ENCODE results near the gene FAIM2.

The FAIM2 gene

GRCh38 chr12:49854976-49855375 lies 48.7 kb downstream of the FAIM2 start:
- DNase-seq, result no peak

GRCh38 chr12:49853671-49854070 lies 50.0 kb downstream of the FAIM2 start:
- DNase-seq, result no peak

- no peak for DNase-seq
These were observed 56.5 kb downstream of the FAIM2 start for GRCh38 chr12:49847161-49847560.

GRCh38 chr12:49846032-49846431 lies 57.7 kb downstream of the FAIM2 start:
- DNase-seq, result no peak

GRCh38 chr12:49843876-49844437 lies 59.7 kb downstream of the FAIM2 start:
- no peak for DNase-seq

GRCh38 chr12:49843411-49843810 lies 60.3 kb downstream of the FAIM2 start:
- DNase-seq, result no peak

GRCh38 chr12:49842519-49843352 lies 61.0 kb downstream of the FAIM2 start, which contains the start of gene BCDIN3D:
BCDIN3D (minus strand) TSS chr12:49843106; CDS start chr12:49843087, 19 bp downstream.
- DNase-seq, result peak; percentile 96

GRCh38 chr12:49838973-49839633 lies 64.6 kb downstream of the FAIM2 start:
- DNase-seq, result peak; percentile 56

GRCh38 chr12:49832836-49833421 lies 70.8 kb downstream of the FAIM2 start:
- DNase-seq, result no peak

- no peak for DNase-seq
These were observed 72.0 kb downstream of the FAIM2 start for GRCh38 chr12:49831717-49832116.

- peak; percentile 96 for DNase-seq
These were observed 75.3 kb downstream of the FAIM2 start, which contains the start of gene NCKAP5L for GRCh38 chr12:49828133-49829091. NCKAP5L (minus strand) TSS chr12:49828413; CDS start chr12:49804044, 24,369 bp downstream.

- DNase-seq, result peak; percentile 75
These were observed 76.2 kb downstream of the FAIM2 start for GRCh38 chr12:49827401-49828099.

GRCh38 chr12:49827051-49827400 lies 76.7 kb downstream of the FAIM2 start:
- no peak for DNase-seq

- no peak for DNase-seq
These were observed 77.7 kb downstream of the FAIM2 start for GRCh38 chr12:49825971-49826421.

GRCh38 chr12:49825360-49825970 lies 78.2 kb downstream of the FAIM2 start:
- no peak for DNase-seq

- no peak for DNase-seq
These were observed 78.8 kb downstream of the FAIM2 start for GRCh38 chr12:49824895-49825294.

- no peak for DNase-seq
These were observed 79.3 kb downstream of the FAIM2 start for GRCh38 chr12:49824416-49824815.

GRCh38 chr12:49823951-49824350 lies 79.7 kb downstream of the FAIM2 start:
- no peak for DNase-seq

- no peak for DNase-seq
These were observed 80.3 kb downstream of the FAIM2 start for GRCh38 chr12:49823350-49823749.

- no peak for DNase-seq
These were observed 82.1 kb downstream of the FAIM2 start for GRCh38 chr12:49821373-49822287.
